Hepatocyte (in vitro differentiated cells): ENCODE results near the gene HOXC12.

Experiments
- CTCF ChIP-seq: fragments of 200-600 bp; sonication (generic); IDR thresholded peaks from 2 replicates; pipeline ENCODE4 v1.5.1; 2016; ENCODE audit warnings: antibody characterized with exemption, mild to moderate bottlenecking; ENCODE audit not compliant: poor library complexity
- EZH2 ChIP-seq: fragments of 200-600 bp; sonication (generic); IDR thresholded peaks from 2 replicates; pipeline ENCODE4 v1.6.1; 2016; ENCODE audit warnings: antibody characterized with exemption, mild to moderate bottlenecking, borderline replicate concordance

GRCh38 chr12:53949631-53950436 lies 4.9 kb upstream of the HOXC12 start:
- TF ChIP-seq CTCF, result no peak
- TF ChIP-seq EZH2, result no peak
